GM23338 (cell line): Measurements from ENCODE around the gene UBE2QL1. TPM values are rescaled to one million over a fixed set of nuclear protein-coding genes. Genes with fewer than 3 reads are reported as not detected.
"Not testable (repeated sequence)": the region's sequence is repeated elsewhere in the genome, so short reads cannot be mapped to it uniquely, and the experiment has no call there.

Source experiments
- ATAC-seq: fragments of 200-7000 bp; cut with Tn5 transposase; 3 replicates; pipeline ENCODE4 v1.9.1; 2020
- DNase-seq: peaks from one replicate; pipeline ENCODE4 v3.0.0-alpha.2; 2015; ENCODE audit warnings: low spot score
- H2AFZ ChIP-seq: fragments of 200-600 bp; sonication (generic); 2 replicates; pipeline ENCODE4 v1.8.0; 2016; ENCODE audit warnings: antibody characterized with exemption, mild to moderate bottlenecking, moderate library complexity
- H3F3A ChIP-seq: fragments of 200-600 bp; sonication (generic); replicated peaks from 2 replicates; pipeline ENCODE4 v1.8.0; 2017; ENCODE audit warnings: antibody characterized with exemption, mixed run types, low read depth
- H3K27ac ChIP-seq: fragments of 200-600 bp; sonication (generic); 2 replicates; pipeline ENCODE4 v1.6.1; 2016; ENCODE audit warnings: low read depth
- H3K27me3 ChIP-seq: fragments of 200-600 bp; sonication (generic); 2 replicates; pipeline ENCODE4 v1.8.0; 2016; ENCODE audit warnings: mild to moderate bottlenecking, mixed run types, moderate library complexity; ENCODE audit not compliant: insufficient read depth
- H3K36me3 ChIP-seq: fragments of 200-600 bp; sonication (generic); 2 replicates; pipeline ENCODE4 v1.8.0; 2016; ENCODE audit warnings: mild to moderate bottlenecking; ENCODE audit not compliant: insufficient read depth
- H3K4me1 ChIP-seq: fragments of 200-600 bp; sonication (generic); 2 replicates; pipeline ENCODE4 v1.8.0; 2016; ENCODE audit warnings: mild to moderate bottlenecking, moderate library complexity; ENCODE audit not compliant: insufficient read depth
- H3K4me2 ChIP-seq: fragments of 200-600 bp; sonication (generic); 2 replicates; pipeline ENCODE4 v1.7.1; 2017; ENCODE audit warnings: mixed run types
- H3K4me3 ChIP-seq: fragments of 200-600 bp; sonication (generic); 2 replicates; pipeline ENCODE4 v1.6.1; 2016; ENCODE audit warnings: mixed run types
- H3K79me2 ChIP-seq: fragments of 200-600 bp; sonication (generic); replicated peaks from 2 replicates; pipeline ENCODE4 v1.8.0; 2017; ENCODE audit warnings: mild to moderate bottlenecking; ENCODE audit not compliant: insufficient read depth
- H3K9me2 ChIP-seq: fragments of 200-600 bp; sonication (generic); 2 replicates; pipeline ENCODE4 v1.8.0; 2017; ENCODE audit not compliant: insufficient read depth
- H4K20me1 ChIP-seq: fragments of 200-600 bp; sonication (generic); replicated peaks from 2 replicates; pipeline ENCODE4 v1.8.0; 2017; ENCODE audit warnings: mild to moderate bottlenecking; ENCODE audit not compliant: insufficient read depth
- H3K27ac Mint-ChIP-seq: 2 replicates; pipeline ENCODE4 v1.8.0; 2020; ENCODE audit warnings: inconsistent platforms, mild to moderate bottlenecking, moderate library complexity, mixed read lengths
- H3K27me3 Mint-ChIP-seq: 3 replicates; pipeline ENCODE4 v1.8.0; 2022; ENCODE audit warnings: low read depth, mild to moderate bottlenecking, moderate library complexity, mixed read lengths, inconsistent platforms; ENCODE audit not compliant: insufficient read depth, poor library complexity
- H3K36me3 Mint-ChIP-seq: 3 replicates; pipeline ENCODE4 v1.8.0; 2021; ENCODE audit warnings: low read depth, mild to moderate bottlenecking, inconsistent platforms, moderate library complexity, mixed read lengths
- H3K4me1 Mint-ChIP-seq: 3 replicates; pipeline ENCODE4 v1.8.0; 2020; ENCODE audit warnings: mild to moderate bottlenecking, inconsistent platforms, mixed read lengths
- H3K4me3 Mint-ChIP-seq: 3 replicates; pipeline ENCODE4 v1.8.0; 2021; ENCODE audit warnings: moderate library complexity, mild to moderate bottlenecking, inconsistent platforms, mixed read lengths
- H3K9me3 Mint-ChIP-seq: 3 replicates; pipeline ENCODE4 v1.8.0; 2020; ENCODE audit warnings: moderate library complexity, mild to moderate bottlenecking, inconsistent platforms, mixed read lengths
- CREB1 ChIP-seq: fragments of 250-450 bp; sonication (Bioruptor Pico); IDR thresholded peaks from 2 replicates; pipeline ENCODE4 v1.5.0; 2020; ENCODE audit warnings: low read depth, mild to moderate bottlenecking, moderate library complexity
- EZH2 ChIP-seq: fragments of 200-600 bp; sonication (generic); IDR thresholded peaks from one replicate; pipeline ENCODE4 v1.8.0; 2017; ENCODE audit warnings: antibody characterized with exemption, mild to moderate bottlenecking, low read depth; ENCODE audit not compliant: unreplicated experiment
- EZH2phosphoT487 ChIP-seq: fragments of 200-600 bp; sonication (generic); IDR thresholded peaks from one replicate; pipeline ENCODE4 v1.8.1; 2018; ENCODE audit warnings: antibody characterized with exemption; ENCODE audit not compliant: unreplicated experiment
- JUNB ChIP-seq: IDR thresholded peaks from one replicate; pipeline ENCODE4 v1.6.1; 2016; ENCODE audit warnings: antibody characterized with exemption; ENCODE audit not compliant: unreplicated experiment
- NANOG ChIP-seq: IDR thresholded peaks from 2 replicates; pipeline ENCODE4 v1.6.1; 2016; ENCODE audit warnings: antibody characterized with exemption, borderline replicate concordance
- POLR2AphosphoS5 ChIP-seq: IDR thresholded peaks from 2 replicates; pipeline ENCODE4 v1.6.1; 2016; ENCODE audit warnings: antibody characterized with exemption, low read depth
- ZNF114 ChIP-seq: fragments of 250-450 bp; sonication (Bioruptor Pico); IDR thresholded peaks from 2 replicates; pipeline ENCODE4 v1.5.0; 2020; ENCODE audit warnings: mild to moderate bottlenecking, moderate library complexity
- ZNF331 ChIP-seq: fragments of 250-450 bp; sonication (Bioruptor Pico); IDR thresholded peaks from 2 replicates; pipeline ENCODE4 v1.5.0; 2020; ENCODE audit warnings: low read depth, mild to moderate bottlenecking, moderate library complexity
- polyA plus RNA-seq: library from polyadenylated mRNA; unstranded; fragments of >200 nt; fragmentation: Nextera tagmentation; extraction: Ambion mirVana; gene quantifications from 2 replicates; pipeline ENCODE4 v1.2.1, GENCODE V29; 2016
- total RNA-seq: library from RNA; depleted of rRNA; stranded (reverse); fragments of >200 nt; shearing (Covaris generic); gene quantifications from 2 replicates; pipeline ENCODE4 v1.2.3, GENCODE V29; 2014
- TF ChIP-seq, protein P1 (sequence below): IDR thresholded peaks from 2 replicates; pipeline ENCODE4 v1.6.1; 2016; ENCODE audit warnings: antibody characterized with exemption
- TF ChIP-seq, protein P2 (sequence below): IDR thresholded peaks from one replicate; pipeline ENCODE4 v1.6.1; 2018; ENCODE audit warnings: antibody characterized with exemption; ENCODE audit not compliant: unreplicated experiment

Gene UBE2QL1
- total and polyA plus RNA-seq, 2 experiments from 2014 or later: 0.40 to 0.83 TPM

DNA sequence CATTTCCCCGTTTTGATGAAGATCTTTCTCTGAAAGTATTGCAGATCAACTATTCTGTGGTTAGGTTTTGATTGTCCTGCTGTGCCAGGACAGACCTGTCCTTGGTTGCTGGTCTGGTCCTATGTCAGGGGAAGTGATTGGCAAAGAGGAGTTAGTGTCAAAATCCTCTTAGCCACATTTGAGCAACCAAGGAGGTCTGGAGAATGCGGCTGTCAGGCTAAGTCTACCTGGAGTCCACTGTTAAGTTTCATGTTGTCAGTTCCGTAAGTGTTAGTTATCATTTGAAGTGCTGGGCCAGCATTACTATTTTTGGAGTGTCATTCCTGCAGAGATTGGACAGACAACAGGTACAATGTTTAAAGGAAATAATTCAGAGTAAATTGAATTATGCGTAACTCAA lies 62.3 kb downstream of the UBE2QL1 start (continued):
- TF ChIP-seq, protein P1, sequence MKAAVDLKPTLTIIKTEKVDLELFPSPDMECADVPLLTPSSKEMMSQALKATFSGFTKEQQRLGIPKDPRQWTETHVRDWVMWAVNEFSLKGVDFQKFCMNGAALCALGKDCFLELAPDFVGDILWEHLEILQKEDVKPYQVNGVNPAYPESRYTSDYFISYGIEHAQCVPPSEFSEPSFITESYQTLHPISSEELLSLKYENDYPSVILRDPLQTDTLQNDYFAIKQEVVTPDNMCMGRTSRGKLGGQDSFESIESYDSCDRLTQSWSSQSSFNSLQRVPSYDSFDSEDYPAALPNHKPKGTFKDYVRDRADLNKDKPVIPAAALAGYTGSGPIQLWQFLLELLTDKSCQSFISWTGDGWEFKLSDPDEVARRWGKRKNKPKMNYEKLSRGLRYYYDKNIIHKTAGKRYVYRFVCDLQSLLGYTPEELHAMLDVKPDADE: no peak
- no peak for TF ChIP-seq ZNF114 (CRISPR knock-in tag)

DNA sequence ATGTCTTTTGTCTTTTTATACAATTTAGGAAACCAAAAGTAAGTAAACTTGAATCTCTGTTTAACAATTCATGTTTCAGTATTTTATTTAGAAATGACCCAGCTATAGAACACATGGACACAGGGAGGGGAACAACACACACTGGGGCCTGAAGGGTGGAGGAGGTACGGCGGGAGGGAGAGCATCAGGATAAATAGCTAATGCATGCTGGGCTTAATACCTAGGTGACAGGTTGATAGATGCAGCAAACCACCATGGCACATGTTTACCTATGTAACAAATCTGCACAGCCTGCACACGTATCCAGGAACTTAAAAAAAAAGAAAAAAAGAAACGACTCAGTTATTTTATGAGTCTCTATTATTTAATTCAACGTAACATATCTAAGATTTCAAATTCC lies 67.2 kb downstream of the UBE2QL1 start:
- not testable (repeated sequence) for ATAC-seq, H3F3A ChIP-seq, H3K9me2 ChIP-seq, H3K4me1 Mint-ChIP-seq, H4K20me1 ChIP-seq, H3K4me1 ChIP-seq, H3K27me3 Mint-ChIP-seq, H3K36me3 ChIP-seq, H3K79me2 ChIP-seq, H3K27ac ChIP-seq, H3K4me3 Mint-ChIP-seq, H3K27ac Mint-ChIP-seq, H3K4me2 ChIP-seq, H3K9me3 Mint-ChIP-seq, H3K27me3 ChIP-seq, H2AFZ ChIP-seq, DNase-seq, H3K4me3 ChIP-seq, H3K36me3 Mint-ChIP-seq

DNA sequence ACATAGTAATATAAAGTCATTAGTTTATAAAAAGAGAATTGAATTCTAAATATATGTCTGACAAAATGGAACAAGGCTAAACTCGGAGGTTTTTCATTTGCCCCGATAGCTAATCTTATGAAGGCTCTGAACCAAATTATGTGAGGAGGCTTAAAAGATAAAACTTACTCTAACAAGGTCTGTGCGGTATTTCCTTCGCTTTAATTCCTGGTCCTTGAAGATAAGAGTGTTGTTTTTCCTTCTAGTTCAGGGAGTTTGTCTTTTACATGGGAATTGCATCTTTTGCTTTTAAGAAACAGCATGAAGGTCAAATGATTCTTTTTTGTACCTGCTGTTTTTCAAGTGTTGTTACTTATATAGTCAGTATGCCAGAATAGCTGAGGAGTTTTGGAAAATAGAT lies 68.2 kb downstream of the UBE2QL1 start:
- no peak overlapping the region for H3K27ac ChIP-seq
- H3K4me2 ChIP-seq: no peak overlapping the region
- no peaks in the 10 kb centered on the region for H3K36me3 ChIP-seq
- 0 out of 2 replicates have a peak, but pooled peaks cover 4% of the 10 kb centered on the region for H3K9me2 ChIP-seq
- ATAC-seq (no peak), DNase-seq (no peak)
- no peaks in the 10 kb centered on the region for H3K4me1 ChIP-seq
- TF ChIP-seq ZNF331 (CRISPR knock-in tag): no peak
- TF ChIP-seq, protein P2, sequence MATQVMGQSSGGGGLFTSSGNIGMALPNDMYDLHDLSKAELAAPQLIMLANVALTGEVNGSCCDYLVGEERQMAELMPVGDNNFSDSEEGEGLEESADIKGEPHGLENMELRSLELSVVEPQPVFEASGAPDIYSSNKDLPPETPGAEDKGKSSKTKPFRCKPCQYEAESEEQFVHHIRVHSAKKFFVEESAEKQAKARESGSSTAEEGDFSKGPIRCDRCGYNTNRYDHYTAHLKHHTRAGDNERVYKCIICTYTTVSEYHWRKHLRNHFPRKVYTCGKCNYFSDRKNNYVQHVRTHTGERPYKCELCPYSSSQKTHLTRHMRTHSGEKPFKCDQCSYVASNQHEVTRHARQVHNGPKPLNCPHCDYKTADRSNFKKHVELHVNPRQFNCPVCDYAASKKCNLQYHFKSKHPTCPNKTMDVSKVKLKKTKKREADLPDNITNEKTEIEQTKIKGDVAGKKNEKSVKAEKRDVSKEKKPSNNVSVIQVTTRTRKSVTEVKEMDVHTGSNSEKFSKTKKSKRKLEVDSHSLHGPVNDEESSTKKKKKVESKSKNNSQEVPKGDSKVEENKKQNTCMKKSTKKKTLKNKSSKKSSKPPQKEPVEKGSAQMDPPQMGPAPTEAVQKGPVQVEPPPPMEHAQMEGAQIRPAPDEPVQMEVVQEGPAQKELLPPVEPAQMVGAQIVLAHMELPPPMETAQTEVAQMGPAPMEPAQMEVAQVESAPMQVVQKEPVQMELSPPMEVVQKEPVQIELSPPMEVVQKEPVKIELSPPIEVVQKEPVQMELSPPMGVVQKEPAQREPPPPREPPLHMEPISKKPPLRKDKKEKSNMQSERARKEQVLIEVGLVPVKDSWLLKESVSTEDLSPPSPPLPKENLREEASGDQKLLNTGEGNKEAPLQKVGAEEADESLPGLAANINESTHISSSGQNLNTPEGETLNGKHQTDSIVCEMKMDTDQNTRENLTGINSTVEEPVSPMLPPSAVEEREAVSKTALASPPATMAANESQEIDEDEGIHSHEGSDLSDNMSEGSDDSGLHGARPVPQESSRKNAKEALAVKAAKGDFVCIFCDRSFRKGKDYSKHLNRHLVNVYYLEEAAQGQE: no peak
- TF ChIP-seq JUNB: no peak
- no peak for TF ChIP-seq POLR2AphosphoS5
- no peak for TF ChIP-seq CREB1 (CRISPR knock-in tag)
- no peak for TF ChIP-seq NANOG
- no peak for TF ChIP-seq EZH2phosphoT487
- no peak for TF ChIP-seq EZH2
- H4K20me1 ChIP-seq: no peaks in the 10 kb centered on the region
- no peaks in the 10 kb centered on the region for H3K27me3 ChIP-seq
- Mint-ChIP-seq H3K27me3 (peaks cover 10% of the 10 kb centered on the region), H3K9me3 (no peaks in the 10 kb centered on the region), H3K27ac (no peak overlapping the region), H3K4me1 (peaks cover 3% of the 10 kb centered on the region), H3K4me3 (no peak overlapping the region), H3K36me3 (no peaks in the 10 kb centered on the region)
- no peaks in the 10 kb centered on the region for H3K79me2 ChIP-seq
- no peaks in the 10 kb centered on the region for H3F3A ChIP-seq
- H3K4me3 ChIP-seq: no peak overlapping the region
- H2AFZ ChIP-seq: no peak overlapping the region
